OCI-LY3 (cell line): ENCODE results near the gene MAP2K7.

Source experiments
- CTCF ChIP-seq: fragments of 200-600, 300-600 bp; sonication (generic); IDR thresholded peaks from 2 replicates; pipeline ENCODE4 v1.5.1; 2014; ENCODE audit warnings: antibody characterized with exemption, low read length, low read depth
- EZH2phosphoT487 ChIP-seq: fragments of 200-600 bp; shearing (Covaris generic); IDR thresholded peaks from 2 replicates; pipeline ENCODE4 v1.6.1; 2018; ENCODE audit warnings: antibody characterized with exemption, mixed run types, low read depth

- TF ChIP-seq CTCF: no peak
- TF ChIP-seq EZH2phosphoT487: no peak
Measured at GRCh38 chr19:7926021-7926726, 22.5 kb downstream of the MAP2K7 start, which contains the start of gene CTXN1.
